WERI-Rb-1 (cell line): ENCODE data around the gene CKLF.
A peak's percentile ranks its signal among the peaks of the same experiment; 100 is the strongest.
"Not testable (repeated sequence)": the region's sequence is repeated elsewhere in the genome, so short reads cannot be mapped to it uniquely, and the experiment has no call there.

Experiments used
- DNase-seq: peaks from one replicate; pipeline ENCODE4 v3.0.0-alpha.2; 2020
- H3K27ac ChIP-seq: fragments of 250-450 bp; sonication (Bioruptor Pico); 2 replicates; pipeline ENCODE4 v1.5.1; 2020; ENCODE audit warnings: mild to moderate bottlenecking, moderate library complexity
- H3K27me3 ChIP-seq: fragments of 250-450 bp; sonication (Bioruptor Pico); 2 replicates; pipeline ENCODE4 v1.5.1; 2021; ENCODE audit warnings: mild to moderate bottlenecking, low read depth, moderate library complexity; ENCODE audit not compliant: insufficient read depth, severe bottlenecking
- H3K36me3 ChIP-seq: fragments of 250-450 bp; sonication (Bioruptor Pico); 2 replicates; pipeline ENCODE4 v1.5.1; 2020; ENCODE audit warnings: mild to moderate bottlenecking, moderate library complexity
- H3K4me3 ChIP-seq: 2 replicates; pipeline ENCODE4 v1.5.1; 2011; ENCODE audit warnings: low read depth, mild to moderate bottlenecking, control low read depth, low read length
- H3K9me3 ChIP-seq: fragments of 250-450 bp; sonication (Bioruptor Pico); 2 replicates; pipeline ENCODE4 v1.5.1; 2021; ENCODE audit warnings: mild to moderate bottlenecking, moderate library complexity; ENCODE audit not compliant: severe bottlenecking
- CTCF ChIP-seq: IDR thresholded peaks from 2 replicates; pipeline ENCODE4 v1.5.1; 2011; ENCODE audit warnings: low read depth, mild to moderate bottlenecking, control low read depth, inconsistent platforms, low read length

The CKLF gene

GRCh38 chr16:66605979-66606751 lies 53.8 kb downstream of the CKLF start:
- Histone ChIP-seq H3K9me3 (peaks cover 4% of the 10 kb centered on the region), H3K4me3 (peak overlapping the region; percentile 74), H3K36me3 (peaks cover 33% of the 10 kb centered on the region), H3K27ac (peak overlapping the region; percentile 86), H3K27me3 (no peaks in the 10 kb centered on the region)
- peak; percentile 82 for DNase-seq
- TF ChIP-seq CTCF: no peak

DNA sequence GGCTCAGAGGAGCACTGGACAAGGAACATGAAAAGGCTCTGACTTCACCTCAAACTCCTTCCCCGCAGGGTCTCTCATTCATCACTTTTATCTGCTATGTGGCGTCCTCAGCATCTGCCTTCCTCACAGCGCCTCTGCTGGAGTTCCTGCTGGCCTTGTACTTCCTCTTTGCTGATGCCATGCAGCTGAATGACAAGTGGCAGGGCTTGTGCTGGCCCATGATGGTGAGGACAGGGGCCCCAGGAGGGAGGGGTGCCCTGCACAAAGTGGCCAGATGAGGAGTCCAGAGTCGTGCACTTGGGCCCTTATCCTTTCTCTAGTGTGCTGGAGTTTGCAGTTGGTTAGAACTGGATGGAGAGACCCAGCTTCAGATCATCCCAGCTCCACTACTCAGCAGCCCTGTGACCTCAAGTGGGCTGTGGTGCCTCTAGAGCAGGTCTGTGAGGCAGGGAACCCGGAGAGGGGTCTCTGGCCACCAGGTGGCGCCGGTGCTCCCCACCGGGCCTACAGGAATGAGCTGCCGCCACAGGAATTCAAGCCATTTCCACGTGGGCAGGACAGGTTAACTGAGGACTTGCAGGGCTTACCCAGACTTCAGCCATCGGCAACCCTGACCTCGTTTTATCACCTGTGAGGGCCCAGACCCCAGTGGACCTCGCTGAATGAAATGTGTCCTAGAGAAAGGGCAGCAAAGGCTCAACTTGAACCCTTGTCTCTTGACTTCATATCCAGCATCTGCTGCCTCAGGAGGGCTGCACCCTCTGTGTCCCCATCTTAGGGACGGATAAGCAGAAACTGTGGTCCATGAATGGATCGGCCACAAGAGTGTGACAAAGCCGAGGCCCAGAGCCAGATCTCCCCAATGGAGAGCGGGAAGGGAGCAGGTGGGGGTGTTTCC lies 56.1 kb downstream of the CKLF start:
- peak; percentile 91 for DNase-seq
- Histone ChIP-seq H3K27ac (peak overlapping the region; percentile 44), H3K27me3 (no peaks in the 10 kb centered on the region), H3K4me3 (no peak overlapping the region), H3K36me3 (peaks cover 52% of the 10 kb centered on the region), H3K9me3 (no peaks in the 10 kb centered on the region)
- peak; percentile 92 for TF ChIP-seq CTCF

GRCh38 chr16:66609139-66609510 lies 56.7 kb downstream of the CKLF start:
- Histone ChIP-seq H3K27ac (no peak overlapping the region), H3K4me3 (no peak overlapping the region), H3K27me3 (no peaks in the 10 kb centered on the region), H3K36me3 (peaks cover 56% of the 10 kb centered on the region), H3K9me3 (no peaks in the 10 kb centered on the region)
- no peak for DNase-seq
- no peak for TF ChIP-seq CTCF

DNA sequence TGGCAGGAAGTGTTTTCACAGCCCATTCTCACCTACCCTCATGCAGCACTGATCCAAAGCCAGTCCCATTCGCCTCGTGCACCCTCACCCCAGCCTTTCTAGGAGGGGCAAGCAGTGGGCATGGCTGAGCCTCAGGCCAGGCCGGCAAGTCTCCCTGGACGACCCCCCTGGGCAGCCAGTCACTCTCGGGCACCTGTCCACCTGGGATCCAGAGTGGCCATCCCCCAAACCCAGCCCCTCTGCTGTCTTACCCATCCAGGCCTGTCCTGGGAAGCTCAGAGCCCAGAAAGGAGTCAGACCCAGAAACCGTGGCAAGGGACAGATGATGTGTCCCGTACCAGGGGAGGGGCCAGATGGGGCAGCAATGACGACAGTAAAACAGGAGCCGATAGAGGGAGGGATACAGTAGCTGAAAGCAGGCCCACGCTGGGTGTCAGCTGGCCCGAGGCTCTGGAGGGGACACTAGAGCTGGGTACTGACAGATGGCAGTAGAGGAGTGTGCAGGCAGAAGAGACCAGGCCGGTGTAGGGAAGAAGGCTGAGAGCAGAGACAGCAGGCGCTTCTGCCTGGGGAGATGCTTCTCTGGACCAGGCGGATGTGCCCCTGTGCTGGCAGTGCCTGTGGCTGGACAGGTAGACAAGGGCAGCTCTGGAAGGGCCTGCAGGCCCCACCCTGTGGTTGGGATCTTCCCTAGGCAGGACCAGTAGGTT lies 57.9 kb downstream of the CKLF start:
- peaks cover 68% of the 10 kb centered on the region for H3K36me3 ChIP-seq
- no peak overlapping the region for H3K27ac ChIP-seq
- TF ChIP-seq CTCF: no peak
- no peak overlapping the region for H3K4me3 ChIP-seq
- H3K27me3 ChIP-seq: no peaks in the 10 kb centered on the region
- no peaks in the 10 kb centered on the region for H3K9me3 ChIP-seq
- peak; percentile 25 for DNase-seq

DNA sequence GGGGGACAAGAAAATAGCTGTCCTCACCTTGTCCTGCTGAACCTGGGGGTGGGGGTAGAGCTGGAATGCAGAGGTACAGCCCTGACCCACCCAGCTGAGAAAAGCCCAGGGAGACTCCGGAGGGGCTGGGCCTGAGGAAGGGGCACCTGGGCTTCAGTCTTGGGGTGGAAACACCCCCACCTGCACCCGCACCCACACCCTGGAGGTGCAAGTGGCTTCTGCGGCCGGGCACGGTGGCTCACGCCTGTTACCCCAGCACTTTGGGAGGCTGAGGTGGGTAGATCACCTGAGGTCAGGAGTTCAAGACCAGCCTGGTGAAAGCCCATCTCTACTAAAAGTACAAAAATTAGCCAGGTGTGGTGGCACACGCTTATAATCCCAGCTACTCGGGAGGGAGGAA lies 59.5 kb downstream of the CKLF start:
- H3K27me3 ChIP-seq, H3K4me3 ChIP-seq, H3K9me3 ChIP-seq, H3K27ac ChIP-seq, DNase-seq: not testable (repeated sequence)
- peaks cover 68% of the 10 kb centered on the region for H3K36me3 ChIP-seq

GRCh38 chr16:66612422-66612821 lies 60.0 kb downstream of the CKLF start:
- H3K27ac ChIP-seq: no peak overlapping the region
- no peak overlapping the region for H3K4me3 ChIP-seq
- no peaks in the 10 kb centered on the region for H3K27me3 ChIP-seq
- H3K36me3 ChIP-seq: peaks cover 63% of the 10 kb centered on the region
- TF ChIP-seq CTCF: no peak
- no peaks in the 10 kb centered on the region for H3K9me3 ChIP-seq
- no peak for DNase-seq
